HepG2 (cell line): ENCODE measurements around the gene MINDY1. TPM values are rescaled to one million over a fixed set of nuclear protein-coding genes. Genes with fewer than 3 reads are reported as not detected.

Experiments
- CBX1 ChIP-seq: IDR thresholded peaks from one replicate; pipeline ENCODE4 v1.6.1; 2016; ENCODE audit warnings: antibody characterized with exemption, low read depth
- NCOR1 ChIP-seq: fragments of 200-600 bp; sonication (generic); IDR thresholded peaks from 2 replicates; pipeline ENCODE4 v1.7.0; 2017; ENCODE audit warnings: antibody characterized with exemption, low read length, borderline replicate concordance
- NFYC ChIP-seq: IDR thresholded peaks from 2 replicates; pipeline ENCODE4 v1.6.1; 2016; ENCODE audit warnings: missing genetic modification reagents, missing compliant biosample characterization
- RFX5 ChIP-seq: IDR thresholded peaks from 2 replicates; pipeline ENCODE4 v1.6.1; 2011; ENCODE audit warnings: low read depth, low read length, improper control_type of control experiment
- RXRA ChIP-seq: sonication (generic); formaldehyde crosslinking; IDR thresholded peaks from 2 replicates; pipeline ENCODE4 v1.5.1; 2020; ENCODE audit warnings: missing genetic modification reagents
- SSRP1 ChIP-seq: IDR thresholded peaks from 2 replicates; pipeline ENCODE4 v1.6.1; 2016; ENCODE audit warnings: control low read depth
- TRIM24 ChIP-seq: sonication (generic); formaldehyde crosslinking; IDR thresholded peaks from 2 replicates; pipeline ENCODE4 v1.8.0; 2022; ENCODE audit warnings: mild to moderate bottlenecking, missing genetic modification reagents
- ZNF256 ChIP-seq: sonication (generic); formaldehyde crosslinking; conservative IDR thresholded peaks from 2 replicates; pipeline ENCODE4 v1.4.0; 2020; ENCODE audit warnings: missing genetic modification reagents
- ZNF883 ChIP-seq: sonication (generic); formaldehyde crosslinking; IDR thresholded peaks from 2 replicates; pipeline ENCODE4 v1.5.1; 2020; ENCODE audit warnings: mild to moderate bottlenecking, missing genetic modification reagents; ENCODE audit errors: not compliant biosample characterization
- polyA plus RNA-seq, 8 experiments: library from polyadenylated mRNA; depleted of rRNA in 3 of 8; stranded (reverse) in 7 of 8; unstranded in 1 of 8; fragments of >200 nt; fragmentation: Illumina TruSeq in 4 of 8; extraction: Trizol in 4 of 8; gene quantifications; 2 replicates each; pipeline versions ENCODE4 v1.2.1 to v1.2.3, GENCODE V29; 2011 to 2016; ENCODE audit warnings: low read depth in 4 of 8, missing spikeins in 1 of 8, mixed read lengths in 1 of 8; ENCODE audit not compliant: insufficient read depth in 1 of 8
- total RNA-seq, 5 experiments: library from RNA; depleted of rRNA; stranded (reverse); fragments of >200 nt; fragmentation: Illumina TruSeq; extraction: Trizol; gene quantifications; 2 replicates each; pipeline ENCODE4 v1.2.3, GENCODE V29; 2016; ENCODE audit warnings: low read depth in 1 of 5
- TF ChIP-seq, protein P1 (sequence below): IDR thresholded peaks from 2 replicates; pipeline ENCODE4 v1.6.1; 2016; ENCODE audit warnings: low read depth
- TF ChIP-seq, protein P2 (sequence below): IDR thresholded peaks from 2 replicates; pipeline ENCODE4 v1.6.1; 2016; ENCODE audit warnings: low read depth, missing genetic modification reagents, missing compliant biosample characterization
- TF ChIP-seq, protein P3 (sequence below): sonication (generic); formaldehyde crosslinking; IDR thresholded peaks from 2 replicates; pipeline ENCODE4 v1.5.0; 2020; ENCODE audit warnings: mild to moderate bottlenecking, missing genetic modification reagents, moderate library complexity
- TF ChIP-seq, protein P4 (sequence below): sonication (generic); formaldehyde crosslinking; IDR thresholded peaks from 2 replicates; pipeline ENCODE4 v1.4.0; 2020; ENCODE audit warnings: missing genetic modification reagents, borderline replicate concordance
- TF ChIP-seq, protein P5 (sequence below): sonication (generic); formaldehyde crosslinking; IDR thresholded peaks from 2 replicates; pipeline ENCODE4 v1.4.0; 2020; ENCODE audit warnings: missing genetic modification reagents

Gene MINDY1
- total and polyA plus RNA-seq, 2 of the 13 experiments (the other 11 are each of a cell fraction or from before 2014, with no cell fraction given), result 11.1 to 15.0 TPM

DNA sequence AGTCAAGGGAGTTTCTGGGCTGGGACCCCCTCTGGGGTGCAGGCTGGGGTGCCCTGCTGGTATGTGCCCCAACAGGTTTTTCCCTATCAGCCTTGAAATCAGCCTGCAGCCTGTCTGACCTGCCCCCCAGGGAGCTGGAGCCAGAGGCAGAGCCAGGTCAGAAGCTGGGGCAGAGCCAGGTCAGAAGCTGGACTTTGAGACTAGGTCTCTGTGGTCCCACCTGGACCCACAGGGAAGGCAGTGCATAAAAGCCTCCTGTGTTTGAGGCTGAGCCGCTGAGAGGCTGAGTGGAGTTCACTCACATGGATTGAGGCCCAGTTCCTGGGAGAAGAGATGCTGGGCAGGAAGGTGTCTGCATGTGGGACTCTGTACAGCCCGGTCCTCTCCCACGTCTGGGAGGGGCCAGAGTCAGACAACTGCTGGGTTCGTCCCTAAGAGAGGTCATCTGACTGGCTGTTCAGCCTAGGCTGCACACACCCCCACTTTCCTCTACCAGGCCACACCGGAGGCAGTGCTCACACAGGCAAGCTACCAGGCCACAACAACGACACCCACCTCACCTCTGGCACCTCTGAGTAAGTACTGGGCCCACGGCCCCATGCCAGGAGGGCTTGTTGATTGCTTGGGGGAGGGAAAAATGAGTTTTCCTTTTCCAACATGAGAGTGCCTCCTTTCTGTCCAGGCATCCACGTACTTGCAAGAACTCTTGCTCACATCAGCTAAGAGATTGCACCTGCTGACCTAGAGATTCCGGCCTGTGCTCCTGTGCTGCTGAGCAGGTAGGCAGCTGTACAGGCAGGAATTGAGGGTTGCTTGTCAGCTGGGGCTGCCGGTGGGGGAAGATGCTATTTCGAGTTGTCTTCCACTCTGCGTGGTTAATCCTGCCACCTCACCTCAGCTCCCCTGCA lies 24.6 kb downstream of the MINDY1 start, which contains the start of gene ANXA9 (continued):
- TF ChIP-seq, protein P1, sequence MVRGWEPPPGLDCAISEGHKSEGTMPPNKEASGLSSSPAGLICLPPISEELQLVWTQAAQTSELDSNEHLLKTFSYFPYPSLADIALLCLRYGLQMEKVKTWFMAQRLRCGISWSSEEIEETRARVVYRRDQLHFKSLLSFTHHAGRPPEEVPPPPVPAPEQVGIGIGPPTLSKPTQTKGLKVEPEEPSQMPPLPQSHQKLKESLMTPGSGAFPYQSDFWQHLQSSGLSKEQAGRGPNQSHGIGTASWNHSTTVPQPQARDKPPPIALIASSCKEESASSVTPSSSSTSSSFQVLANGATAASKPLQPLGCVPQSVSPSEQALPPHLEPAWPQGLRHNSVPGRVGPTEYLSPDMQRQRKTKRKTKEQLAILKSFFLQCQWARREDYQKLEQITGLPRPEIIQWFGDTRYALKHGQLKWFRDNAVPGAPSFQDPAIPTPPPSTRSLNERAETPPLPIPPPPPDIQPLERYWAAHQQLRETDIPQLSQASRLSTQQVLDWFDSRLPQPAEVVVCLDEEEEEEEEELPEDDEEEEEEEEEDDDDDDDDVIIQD (CRISPR knock-in tag), result peak; percentile 35; the same call in 1 of the 2 replicates
- TF ChIP-seq, protein P2, sequence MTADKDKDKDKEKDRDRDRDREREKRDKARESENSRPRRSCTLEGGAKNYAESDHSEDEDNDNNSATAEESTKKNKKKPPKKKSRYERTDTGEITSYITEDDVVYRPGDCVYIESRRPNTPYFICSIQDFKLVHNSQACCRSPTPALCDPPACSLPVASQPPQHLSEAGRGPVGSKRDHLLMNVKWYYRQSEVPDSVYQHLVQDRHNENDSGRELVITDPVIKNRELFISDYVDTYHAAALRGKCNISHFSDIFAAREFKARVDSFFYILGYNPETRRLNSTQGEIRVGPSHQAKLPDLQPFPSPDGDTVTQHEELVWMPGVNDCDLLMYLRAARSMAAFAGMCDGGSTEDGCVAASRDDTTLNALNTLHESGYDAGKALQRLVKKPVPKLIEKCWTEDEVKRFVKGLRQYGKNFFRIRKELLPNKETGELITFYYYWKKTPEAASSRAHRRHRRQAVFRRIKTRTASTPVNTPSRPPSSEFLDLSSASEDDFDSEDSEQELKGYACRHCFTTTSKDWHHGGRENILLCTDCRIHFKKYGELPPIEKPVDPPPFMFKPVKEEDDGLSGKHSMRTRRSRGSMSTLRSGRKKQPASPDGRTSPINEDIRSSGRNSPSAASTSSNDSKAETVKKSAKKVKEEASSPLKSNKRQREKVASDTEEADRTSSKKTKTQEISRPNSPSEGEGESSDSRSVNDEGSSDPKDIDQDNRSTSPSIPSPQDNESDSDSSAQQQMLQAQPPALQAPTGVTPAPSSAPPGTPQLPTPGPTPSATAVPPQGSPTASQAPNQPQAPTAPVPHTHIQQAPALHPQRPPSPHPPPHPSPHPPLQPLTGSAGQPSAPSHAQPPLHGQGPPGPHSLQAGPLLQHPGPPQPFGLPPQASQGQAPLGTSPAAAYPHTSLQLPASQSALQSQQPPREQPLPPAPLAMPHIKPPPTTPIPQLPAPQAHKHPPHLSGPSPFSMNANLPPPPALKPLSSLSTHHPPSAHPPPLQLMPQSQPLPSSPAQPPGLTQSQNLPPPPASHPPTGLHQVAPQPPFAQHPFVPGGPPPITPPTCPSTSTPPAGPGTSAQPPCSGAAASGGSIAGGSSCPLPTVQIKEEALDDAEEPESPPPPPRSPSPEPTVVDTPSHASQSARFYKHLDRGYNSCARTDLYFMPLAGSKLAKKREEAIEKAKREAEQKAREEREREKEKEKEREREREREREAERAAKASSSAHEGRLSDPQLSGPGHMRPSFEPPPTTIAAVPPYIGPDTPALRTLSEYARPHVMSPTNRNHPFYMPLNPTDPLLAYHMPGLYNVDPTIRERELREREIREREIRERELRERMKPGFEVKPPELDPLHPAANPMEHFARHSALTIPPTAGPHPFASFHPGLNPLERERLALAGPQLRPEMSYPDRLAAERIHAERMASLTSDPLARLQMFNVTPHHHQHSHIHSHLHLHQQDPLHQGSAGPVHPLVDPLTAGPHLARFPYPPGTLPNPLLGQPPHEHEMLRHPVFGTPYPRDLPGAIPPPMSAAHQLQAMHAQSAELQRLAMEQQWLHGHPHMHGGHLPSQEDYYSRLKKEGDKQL (CRISPR knock-in tag), result 0 out of 2 replicates have a peak, but pooled peaks have one; percentile 34
- TF ChIP-seq, protein P3, sequence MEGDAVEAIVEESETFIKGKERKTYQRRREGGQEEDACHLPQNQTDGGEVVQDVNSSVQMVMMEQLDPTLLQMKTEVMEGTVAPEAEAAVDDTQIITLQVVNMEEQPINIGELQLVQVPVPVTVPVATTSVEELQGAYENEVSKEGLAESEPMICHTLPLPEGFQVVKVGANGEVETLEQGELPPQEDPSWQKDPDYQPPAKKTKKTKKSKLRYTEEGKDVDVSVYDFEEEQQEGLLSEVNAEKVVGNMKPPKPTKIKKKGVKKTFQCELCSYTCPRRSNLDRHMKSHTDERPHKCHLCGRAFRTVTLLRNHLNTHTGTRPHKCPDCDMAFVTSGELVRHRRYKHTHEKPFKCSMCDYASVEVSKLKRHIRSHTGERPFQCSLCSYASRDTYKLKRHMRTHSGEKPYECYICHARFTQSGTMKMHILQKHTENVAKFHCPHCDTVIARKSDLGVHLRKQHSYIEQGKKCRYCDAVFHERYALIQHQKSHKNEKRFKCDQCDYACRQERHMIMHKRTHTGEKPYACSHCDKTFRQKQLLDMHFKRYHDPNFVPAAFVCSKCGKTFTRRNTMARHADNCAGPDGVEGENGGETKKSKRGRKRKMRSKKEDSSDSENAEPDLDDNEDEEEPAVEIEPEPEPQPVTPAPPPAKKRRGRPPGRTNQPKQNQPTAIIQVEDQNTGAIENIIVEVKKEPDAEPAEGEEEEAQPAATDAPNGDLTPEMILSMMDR (CRISPR knock-in tag), result 0 out of 2 replicates have a peak, but pooled peaks have one; percentile 19
- TF ChIP-seq RFX5 (no peak), CBX1 (no peak), NFYC (CRISPR knock-in tag) (peak; percentile 48), RXRA (CRISPR knock-in tag) (peak; percentile 97), TRIM24 (CRISPR knock-in tag) (no peak), ZNF256 (no peak), NCOR1 (peak; percentile 97), ZNF883 (peak; percentile 21), SSRP1 (CRISPR knock-in tag) (0 out of 2 replicates have a peak, but pooled peaks have one; percentile 47)
- TF ChIP-seq, protein P4, sequence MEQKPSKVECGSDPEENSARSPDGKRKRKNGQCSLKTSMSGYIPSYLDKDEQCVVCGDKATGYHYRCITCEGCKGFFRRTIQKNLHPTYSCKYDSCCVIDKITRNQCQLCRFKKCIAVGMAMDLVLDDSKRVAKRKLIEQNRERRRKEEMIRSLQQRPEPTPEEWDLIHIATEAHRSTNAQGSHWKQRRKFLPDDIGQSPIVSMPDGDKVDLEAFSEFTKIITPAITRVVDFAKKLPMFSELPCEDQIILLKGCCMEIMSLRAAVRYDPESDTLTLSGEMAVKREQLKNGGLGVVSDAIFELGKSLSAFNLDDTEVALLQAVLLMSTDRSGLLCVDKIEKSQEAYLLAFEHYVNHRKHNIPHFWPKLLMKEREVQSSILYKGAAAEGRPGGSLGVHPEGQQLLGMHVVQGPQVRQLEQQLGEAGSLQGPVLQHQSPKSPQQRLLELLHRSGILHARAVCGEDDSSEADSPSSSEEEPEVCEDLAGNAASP (CRISPR knock-in tag), result peak; percentile 95
- TF ChIP-seq, protein P5, sequence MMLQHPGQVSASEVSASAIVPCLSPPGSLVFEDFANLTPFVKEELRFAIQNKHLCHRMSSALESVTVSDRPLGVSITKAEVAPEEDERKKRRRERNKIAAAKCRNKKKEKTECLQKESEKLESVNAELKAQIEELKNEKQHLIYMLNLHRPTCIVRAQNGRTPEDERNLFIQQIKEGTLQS, result no peak
